SIG-M5 treated with dmso at 0.1 percent for 504 hours (cell line): ENCODE data around the gene RNF182.
A peak's percentile ranks its signal among the peaks of the same experiment; 100 is the strongest.
"Not testable (repeated sequence)": the region's sequence is repeated elsewhere in the genome, so short reads cannot be mapped to it uniquely, and the experiment has no call there.

Experiments used
- DNase-seq: peaks from one replicate; lab custom pipeline; 2025; ENCODE audit not compliant: unreplicated experiment; lab: John Stamatoyannopoulos, UW

RNF182 gene

DNA sequence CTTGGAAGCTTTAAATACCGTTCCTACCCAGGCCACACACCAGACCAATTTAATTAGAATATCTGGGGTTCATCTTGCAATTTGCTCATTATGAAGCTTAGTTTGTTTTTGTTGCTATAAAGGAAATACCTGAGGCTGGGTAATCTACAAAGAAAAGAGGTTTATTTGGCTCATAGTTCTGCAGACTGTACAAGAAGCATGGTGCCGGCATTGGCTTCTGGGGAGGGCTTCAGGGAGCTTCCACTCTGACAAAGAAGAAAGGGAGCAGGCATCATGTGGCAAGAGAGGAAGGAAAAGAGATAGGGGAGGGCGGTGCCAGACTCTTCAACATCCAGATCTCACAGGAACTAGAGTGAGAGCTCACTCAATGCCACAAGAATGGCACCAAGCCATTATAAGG, 73.6 kb downstream of the RNF182 start:
- no peak for DNase-seq

- DNase-seq, result no peak
Observed at GRCh38 chr6:14000901-14001300, 76.1 kb downstream of the RNF182 start.

DNA sequence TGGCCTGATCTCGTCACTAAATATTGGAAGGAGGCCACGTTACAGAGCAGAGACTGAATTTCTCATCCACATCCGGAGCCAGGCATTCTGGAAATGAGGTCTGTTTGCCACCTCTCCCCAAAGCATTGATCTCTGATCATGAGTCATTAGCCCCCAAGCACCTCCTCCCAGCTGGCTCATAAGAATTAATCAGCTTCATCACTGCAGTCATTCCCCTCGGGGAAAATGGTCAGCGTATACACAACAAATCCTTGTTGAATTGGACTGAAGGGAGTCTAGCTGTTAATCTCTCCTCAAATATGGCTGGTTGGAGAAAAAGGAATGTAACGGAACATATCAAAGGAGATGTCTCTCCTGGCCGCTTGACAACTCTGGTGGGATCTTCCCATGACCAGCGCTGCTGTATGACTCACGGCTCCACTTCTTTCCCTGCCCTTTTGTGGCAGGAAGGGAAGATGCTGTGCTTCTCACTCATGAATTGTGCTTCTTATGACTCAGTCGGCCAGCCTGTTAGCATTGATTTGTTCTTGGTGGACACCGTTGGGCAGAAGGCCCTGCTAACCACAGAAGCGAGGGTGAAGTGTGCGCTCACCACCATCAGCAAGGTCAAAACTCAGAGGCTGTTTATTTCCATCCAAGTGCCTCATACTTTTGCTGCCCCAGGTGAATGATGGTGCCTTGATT, 76.7 kb downstream of the RNF182 start:
- no peak for DNase-seq

DNA sequence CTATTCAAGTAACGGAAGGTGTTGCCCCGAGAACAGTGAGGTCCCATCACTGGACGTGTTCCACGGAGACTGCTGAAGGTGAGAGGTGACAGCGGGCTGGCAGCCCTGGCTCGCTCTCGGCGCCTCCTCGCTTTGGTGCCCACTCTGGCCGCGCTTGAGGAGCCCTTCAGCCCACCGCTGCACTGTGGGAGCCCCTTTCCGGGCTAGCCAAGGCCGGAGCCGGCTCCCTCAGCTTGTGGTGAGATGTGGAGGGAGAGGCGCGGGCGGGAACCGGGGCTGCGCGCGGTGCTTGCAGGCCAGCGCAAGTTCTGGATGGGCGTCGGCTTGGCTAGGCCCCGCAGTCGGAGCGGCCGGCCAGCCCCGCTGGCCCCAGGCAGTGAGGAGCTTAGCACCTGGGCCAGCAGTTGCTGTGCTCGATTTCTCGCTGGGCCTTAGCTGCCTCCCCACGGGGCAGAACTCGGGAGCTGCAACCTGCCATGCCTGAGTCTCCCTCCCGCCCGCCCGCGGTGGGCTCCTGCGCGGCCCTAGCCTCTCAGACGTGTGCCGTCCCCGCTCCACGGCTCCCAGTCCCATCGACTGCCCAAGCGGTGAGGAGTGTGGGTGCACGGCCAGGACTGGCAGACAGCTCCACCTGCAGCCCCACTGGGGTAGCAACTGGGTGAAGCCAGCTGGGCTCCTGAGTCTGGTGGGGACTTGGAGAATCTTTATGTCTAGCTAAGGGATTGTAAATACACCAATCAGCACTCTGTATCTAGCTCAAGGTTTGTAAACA, 77.6 kb downstream of the RNF182 start:
- no peak for DNase-seq

DNA sequence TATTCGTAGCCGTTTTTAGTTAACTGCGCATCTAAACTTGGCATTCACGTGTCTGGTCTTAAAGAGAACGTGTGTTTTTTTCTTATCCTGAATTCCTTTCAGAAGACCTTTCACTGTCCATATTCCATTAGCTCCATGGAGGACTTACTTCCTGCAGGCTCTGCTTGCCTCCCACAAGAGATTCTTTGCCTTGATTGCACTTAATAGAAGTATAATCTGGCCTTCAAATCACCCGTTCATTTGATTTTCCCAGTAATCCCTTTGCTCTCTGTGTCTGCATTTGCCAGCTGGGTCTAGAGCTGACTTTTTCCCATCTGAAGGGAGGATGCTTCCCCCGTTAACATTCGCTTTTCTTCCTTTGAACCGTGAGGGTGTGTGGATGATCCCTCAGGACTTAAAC, 79.5 kb downstream of the RNF182 start:
- no peak for DNase-seq

DNA sequence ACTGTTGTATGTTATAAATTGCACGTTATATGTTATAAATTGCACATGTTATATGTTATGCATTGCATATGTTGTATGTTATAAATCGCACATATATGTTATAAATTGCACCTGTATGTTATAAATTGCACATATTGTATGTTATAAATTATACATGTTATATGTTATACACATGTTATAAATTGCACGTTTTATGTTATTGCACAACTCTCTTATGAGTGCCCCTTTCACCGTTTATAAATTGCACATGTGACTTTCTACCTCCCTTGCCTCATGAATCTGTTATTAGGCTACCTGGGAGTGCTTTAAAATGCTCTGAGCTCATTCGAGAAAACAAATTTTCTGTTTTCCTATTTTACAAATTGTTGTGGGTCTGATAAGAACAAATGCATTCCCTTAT, 84.1 kb downstream of the RNF182 start:
- DNase-seq, result no peak

- DNase-seq, result no peak
Observed at GRCh38 chr6:14009431-14009830, 84.7 kb downstream of the RNF182 start.

DNA sequence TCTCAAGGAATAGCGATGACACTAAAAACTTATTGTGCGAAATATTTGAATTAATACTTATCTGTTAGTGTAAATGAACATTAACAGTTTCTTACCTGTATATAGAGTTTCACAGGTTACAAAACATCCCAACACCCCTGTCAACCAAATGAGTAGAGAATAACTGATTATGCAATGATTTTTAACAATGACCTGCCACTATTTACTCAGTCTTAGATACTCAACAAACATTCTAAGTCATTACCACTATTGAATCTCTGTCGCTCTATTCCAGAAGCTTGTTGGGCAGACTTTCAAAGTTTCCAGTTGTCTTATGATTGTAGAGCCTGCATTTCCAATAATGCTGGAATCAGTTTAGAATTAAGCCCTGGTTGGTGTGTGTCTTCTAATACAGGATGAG, 85.5 kb downstream of the RNF182 start:
- no peak for DNase-seq

DNA sequence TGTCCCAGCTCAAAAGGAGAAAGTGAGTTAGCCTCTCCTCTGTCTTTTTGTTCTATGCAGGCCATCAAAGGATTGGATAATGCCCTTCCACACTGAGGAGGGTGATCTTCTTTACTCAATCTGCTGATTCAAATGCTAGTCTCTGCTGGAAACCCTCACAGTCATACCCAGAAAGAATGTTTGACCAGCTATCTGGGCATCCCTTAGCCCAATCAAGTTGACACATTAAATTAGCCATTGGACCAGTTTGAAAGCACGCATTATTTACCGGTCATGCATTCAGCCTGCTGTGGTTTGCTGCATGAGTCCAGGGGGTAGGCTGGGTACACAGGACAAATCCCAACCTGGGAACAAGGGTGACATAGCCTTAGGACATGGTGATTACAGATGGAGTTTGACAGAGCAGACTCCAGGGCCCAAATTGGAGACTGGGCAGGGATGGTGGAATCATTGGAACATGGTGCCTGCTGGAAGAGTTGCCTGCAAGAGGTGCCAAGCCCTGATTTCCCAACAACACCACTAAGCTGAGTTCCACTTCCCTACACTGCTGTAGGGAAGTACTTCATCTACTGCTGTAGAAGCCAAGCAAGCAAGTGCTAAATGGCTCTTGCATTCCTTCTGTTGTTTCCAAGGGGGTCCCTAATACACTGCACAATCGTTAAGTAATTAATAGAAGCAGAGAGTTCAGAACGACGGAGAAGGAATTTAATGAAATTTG, 87.7 kb downstream of the RNF182 start:
- peak; percentile 12 for DNase-seq

DNA sequence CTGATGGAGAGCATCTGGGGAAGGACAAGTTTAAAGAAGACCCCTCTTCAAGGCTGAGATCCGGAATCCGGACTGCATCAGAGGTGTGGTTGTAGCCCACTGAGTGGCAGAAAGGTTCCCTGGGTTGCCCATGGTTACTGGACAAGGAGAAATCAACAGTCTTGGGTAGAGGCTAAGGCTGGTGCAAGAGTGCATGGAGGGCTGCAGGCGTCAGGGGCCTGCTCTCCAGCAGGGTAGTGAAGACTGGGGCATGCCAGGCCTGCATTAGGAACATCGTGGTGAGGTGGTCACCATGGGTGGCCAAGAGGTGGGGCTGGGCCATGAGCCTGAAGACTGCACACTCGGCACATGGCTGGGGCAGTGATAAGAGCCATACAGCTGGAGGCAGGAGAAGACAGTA, 91.2 kb downstream of the RNF182 start:
- no peak for DNase-seq

- DNase-seq, result no peak
Observed at GRCh38 chr6:14016432-14016831, 91.7 kb downstream of the RNF182 start.

GRCh38 chr6:14016935-14017625, 92.3 kb downstream of the RNF182 start:
- no peak for DNase-seq

GRCh38 chr6:14017626-14018475, 93.1 kb downstream of the RNF182 start:
- no peak for DNase-seq

DNA sequence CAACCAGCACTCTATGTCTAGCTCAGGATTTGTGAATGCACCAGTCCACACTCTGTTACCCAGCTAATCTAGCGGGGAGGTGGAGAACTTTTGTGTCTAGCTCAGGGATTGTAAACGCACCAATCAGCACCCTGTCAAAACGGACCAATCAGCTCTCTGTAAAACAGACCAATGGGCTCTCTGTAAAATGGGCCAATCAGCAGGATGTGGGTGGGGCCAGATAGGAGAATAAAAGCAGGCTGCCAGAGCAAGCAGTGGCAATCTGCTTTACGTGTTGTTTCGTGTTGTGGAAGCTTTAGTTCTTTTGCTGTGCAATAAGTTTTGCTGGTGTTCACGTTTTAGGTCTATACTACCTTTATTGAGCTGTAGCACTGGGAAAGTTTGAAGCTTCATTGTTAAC, 93.8 kb downstream of the RNF182 start:
- DNase-seq, result not testable (repeated sequence)

DNA sequence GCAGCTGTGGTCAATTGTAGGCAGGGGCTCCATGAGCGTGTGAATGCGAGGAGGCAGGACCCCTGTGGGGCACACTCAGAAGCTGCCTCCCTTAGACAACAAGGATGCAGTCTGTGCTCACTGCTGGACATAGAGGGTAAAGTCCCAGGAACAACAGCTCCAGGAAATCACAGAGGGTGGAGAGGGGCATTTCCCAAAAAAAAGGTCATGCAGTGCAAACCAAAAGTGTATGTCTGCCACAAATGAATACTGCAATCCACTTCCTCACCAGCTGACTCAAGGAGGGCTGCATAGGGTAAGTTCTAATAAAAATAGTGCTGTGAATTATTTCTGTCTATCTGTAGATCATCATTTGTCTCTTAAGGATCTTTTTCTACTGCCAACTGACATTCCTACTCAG, 95.8 kb downstream of the RNF182 start:
- no peak for DNase-seq

- no peak for DNase-seq
Observed at GRCh38 chr6:14021449-14021848, 96.7 kb downstream of the RNF182 start.

DNA sequence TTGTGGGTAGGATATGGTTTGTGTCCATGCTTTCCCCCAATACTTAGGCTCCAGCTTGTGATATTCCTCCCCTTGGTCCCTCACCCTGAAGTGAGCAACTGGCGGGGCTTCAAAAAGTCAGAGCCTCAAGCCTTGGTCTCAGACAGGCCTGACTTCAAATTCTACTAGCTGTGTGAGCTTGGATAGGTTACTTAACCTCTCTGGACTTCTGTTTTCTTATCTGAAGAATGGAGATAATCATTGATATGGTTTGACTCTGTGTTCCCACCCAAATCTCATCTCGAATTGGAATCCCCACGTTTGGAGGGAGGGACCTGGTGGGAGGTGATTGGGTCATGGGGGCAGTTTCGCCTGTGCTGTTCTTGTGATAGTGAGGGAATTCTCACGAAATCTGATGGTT, 97.9 kb downstream of the RNF182 start:
- no peak for DNase-seq

GRCh38 chr6:14023855-14024254, 99.1 kb downstream of the RNF182 start:
- DNase-seq, result no peak

DNA sequence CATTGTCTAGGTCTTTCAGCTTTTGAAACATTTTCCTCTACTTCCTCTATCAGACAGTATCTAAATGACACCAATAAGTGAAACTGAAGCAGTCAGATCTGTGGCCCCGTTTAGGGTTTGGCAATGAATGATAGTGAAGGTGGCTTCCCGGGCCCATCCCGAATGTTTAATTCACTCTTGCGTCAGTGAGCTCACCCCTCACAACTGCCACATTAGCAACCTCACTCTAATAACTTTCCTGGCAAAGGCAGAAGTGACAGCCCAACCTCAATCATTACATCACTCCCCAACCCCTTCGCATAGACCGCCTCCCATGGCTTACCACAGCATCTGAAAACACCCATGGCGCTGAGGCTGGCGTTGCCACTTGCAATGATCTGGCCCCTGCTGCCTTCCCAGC, 100.4 kb downstream of the RNF182 start:
- DNase-seq, result peak; percentile 76

DNA sequence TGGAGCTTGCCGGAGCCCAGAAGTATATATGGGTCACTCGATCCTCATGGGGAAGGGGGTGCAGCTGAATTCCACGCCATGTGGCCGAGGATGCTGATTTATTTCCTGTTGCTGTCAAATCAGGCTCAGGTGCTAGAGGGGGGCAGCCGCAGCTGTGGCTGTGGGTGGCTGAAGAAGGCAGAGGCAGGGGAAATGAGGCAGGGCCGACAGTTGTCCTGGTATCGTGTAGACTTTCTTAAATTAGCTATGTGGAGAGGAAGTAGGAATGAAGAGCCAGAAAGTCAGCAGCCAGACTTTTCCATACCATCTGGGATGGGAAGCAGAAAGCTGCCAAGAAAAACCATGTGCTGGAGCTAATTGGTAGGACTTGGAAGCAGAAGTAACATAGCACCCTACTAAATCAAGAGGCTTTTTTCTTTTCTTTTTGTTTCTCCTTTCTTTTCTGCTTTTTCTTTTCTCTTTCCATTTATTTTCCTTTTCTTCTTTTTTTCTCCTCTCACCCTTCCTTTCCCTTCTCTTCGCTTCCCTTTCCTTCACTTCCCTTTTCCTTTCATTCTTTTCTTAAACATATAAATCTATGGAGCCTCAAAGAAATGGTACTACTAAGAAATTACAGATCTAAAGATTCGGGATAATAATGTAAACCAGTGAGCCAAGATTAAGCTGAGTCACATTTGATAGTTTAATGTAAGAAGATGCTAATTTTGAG, 102.2 kb downstream of the RNF182 start:
- no peak for DNase-seq
